ENCODE results near the gene THAP10.
"Not testable (repeated sequence)": the region's sequence is repeated elsewhere in the genome, so short reads cannot be mapped to it uniquely, and the experiment has no call there.

Gene THAP10

DNA sequence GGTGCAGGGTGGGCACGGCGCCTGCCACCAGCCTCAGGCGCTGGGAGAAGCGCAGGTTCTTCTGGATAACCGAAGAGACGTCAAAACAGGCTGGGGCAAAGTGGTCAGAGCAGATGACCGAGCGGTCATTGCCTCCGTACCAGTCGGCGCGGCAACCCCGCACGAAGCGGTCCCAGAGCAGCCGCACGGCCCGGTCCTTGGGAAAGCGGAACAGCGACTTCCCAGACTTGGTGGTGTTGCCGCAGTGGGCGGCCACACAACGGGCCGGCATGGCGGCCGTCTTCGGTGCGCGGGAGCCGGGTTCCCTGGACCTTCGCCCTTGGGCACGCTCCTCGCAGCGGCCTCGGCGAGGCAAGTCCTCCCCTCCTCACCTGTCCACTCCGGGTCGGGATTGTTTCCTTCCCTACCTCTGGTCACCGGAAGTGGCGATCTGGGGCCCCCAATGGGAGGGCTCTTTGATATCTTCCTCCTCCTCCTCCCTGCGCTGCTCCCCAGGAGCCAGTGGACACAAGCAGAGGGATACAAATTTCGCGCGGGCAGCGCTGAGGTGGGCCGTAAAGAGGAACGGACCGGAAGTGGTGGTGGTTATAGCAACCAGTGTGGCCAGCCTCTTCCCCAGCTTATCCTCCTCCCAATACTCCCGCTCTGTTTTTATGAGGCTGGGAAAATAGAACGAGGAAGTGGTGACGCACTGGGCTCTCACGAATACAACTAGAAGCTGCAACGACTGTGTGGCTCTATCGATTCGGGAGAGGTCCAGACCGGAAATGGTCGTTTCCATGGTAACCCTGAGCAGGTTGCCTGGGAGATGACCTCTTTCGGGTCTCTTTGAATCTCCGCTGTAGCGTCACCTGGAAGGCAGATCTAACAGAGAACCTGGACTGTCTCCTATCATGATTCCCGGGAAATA lies at the start of gene THAP10, which contains the start of gene LRRC49:
Gene THAP10 (minus strand): TSS at position 432 of the 910 bp plus-strand sequence. CDS start 161 bp downstream, at position 271.
Gene LRRC49 (plus strand): TSS at position 825 of the 910 bp plus-strand sequence. CDS start 69 bp downstream, at position 894.
- DNase-seq = peak; percentile 88

GRCh38 chr15:70936326-70936725 lies 44.1 kb upstream of the THAP10 start:
- peak; percentile 70 for DNase-seq

DNA sequence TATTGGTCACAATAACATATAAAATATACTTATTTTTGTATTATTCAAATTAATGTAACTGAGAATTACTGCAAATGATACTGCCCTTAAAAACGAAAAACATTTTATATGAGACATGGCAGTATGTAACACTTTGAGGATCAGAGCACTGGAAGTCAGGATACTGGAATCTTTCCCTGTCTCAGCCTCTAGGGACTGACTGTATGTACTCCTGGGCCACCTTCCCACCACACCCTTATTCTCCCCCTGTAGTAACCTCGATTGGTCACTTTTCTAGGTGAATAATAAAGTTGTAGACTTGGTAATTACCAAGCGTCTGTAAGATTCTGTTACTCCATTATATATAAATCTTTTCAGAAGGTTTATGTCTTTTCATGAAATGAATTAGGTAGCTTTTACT lies 43.4 kb upstream of the THAP10 start:
- no peak for DNase-seq

- DNase-seq = no peak
Observed at GRCh38 chr15:70933411-70933810, 41.2 kb upstream of the THAP10 start.

DNA sequence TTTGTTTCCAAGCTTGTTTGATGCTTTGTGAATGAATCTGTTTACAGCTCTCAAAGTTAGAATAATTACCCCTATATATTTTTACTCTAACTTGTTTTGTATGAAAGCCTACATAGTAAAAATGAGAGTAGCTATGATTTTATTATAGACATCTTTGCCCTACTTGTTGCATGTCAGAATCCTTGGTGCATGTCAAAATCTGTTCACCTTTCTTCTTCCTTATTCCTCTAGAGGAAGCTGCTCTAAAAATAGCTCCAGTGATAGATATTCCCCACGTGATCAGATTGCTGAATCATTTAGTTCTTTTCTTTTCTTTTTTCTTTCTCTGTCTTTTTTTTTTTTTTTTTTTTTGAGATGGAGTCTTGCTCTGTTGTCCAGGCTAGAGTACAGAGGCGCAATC lies 40.2 kb upstream of the THAP10 start:
- no peak for DNase-seq

DNA sequence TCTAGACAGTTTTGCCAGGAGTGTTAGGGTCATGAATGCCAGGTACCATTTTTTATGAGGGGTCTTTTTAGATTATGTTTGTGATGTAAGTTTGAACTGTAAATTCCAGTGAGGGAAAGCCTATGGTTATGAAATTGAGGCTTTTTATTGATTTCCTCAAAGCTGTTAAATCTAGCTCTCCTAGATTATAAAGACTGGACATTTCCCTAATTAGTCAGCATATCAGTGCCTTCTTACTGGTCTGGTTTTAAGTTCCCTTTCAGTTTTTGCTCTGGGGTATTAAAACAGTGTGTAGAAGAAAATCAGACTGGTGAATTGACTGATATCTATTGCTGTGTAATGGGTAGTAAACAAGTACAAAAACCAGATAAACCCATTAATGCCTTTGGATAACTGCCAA lies 39.6 kb upstream of the THAP10 start:
- DNase-seq = no peak

GRCh38 chr15:70926914-70927313 lies 34.7 kb upstream of the THAP10 start:
- DNase-seq = not testable (repeated sequence)

DNA sequence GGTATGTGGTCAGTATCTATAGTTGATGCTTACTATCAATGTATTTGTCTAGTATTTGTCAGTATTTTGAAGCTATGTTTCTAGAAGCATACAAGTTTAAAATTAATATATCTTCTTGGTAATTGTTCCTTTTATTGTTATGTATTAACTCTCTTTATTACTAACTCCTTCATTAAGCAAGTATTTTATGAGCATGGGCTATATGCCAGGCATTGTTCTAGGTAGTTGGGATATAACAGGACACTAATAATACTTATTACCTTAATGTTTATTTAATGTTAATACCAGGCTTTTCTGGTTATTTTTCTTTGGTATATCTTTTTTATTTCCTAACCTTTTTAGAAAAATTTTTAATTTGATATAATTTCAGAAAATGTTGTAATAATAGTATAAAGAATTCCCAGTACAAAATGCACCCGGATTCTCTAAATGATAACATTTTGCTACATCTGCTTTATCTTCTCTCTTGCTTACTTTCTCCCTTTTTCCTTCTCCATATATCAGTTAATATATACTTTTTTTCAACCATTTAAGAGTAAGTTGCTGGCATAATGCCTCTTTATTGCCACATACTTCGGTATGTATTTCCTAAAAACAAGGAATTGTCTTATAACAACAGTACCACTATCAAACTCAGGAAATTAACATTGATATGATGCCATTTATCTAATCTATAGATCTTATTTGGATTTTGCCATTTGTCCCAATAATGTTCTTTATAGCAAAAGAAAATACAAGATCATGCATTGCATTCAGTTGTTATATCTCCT lies 31.3 kb upstream of the THAP10 start:
- DNase-seq = no peak

- no peak for DNase-seq
Observed at GRCh38 chr15:70922119-70922518, 29.9 kb upstream of the THAP10 start.

DNA sequence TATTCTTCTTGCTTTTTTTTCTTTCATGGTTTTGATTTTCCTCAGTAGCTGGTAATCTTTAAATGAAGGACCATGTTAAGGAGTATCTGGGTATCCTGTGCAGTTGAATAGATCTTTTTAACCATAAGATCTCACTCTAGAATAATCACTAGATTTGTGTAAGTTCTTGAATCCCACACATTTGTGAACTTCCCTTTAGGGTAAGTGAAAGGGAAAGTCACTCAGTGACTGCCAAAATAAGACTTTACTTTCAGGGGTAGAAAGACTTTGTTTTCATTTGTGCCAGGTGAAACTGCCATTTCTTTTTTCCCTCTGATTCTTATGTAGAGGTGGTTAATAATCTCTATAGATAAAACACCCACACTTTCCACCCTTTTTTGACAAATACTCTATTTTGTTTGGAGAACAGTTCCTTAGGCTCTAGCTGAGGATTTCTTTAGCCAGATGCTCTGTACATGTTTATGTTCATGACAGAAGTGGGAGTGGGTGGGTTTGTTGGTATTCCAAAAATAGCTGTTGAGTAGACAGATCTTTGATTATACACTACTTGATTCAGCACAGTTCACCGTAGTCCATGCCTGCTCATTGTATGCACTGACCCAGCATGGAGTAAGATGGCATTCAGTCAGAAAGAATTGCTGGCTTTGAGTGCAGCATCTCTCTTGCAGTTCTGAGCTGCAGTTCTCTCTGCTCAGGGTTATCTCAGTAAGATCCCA lies 28.9 kb upstream of the THAP10 start:
- no peak for DNase-seq

- no peak for DNase-seq
Observed at GRCh38 chr15:70917955-70918354, 25.7 kb upstream of the THAP10 start.

DNA sequence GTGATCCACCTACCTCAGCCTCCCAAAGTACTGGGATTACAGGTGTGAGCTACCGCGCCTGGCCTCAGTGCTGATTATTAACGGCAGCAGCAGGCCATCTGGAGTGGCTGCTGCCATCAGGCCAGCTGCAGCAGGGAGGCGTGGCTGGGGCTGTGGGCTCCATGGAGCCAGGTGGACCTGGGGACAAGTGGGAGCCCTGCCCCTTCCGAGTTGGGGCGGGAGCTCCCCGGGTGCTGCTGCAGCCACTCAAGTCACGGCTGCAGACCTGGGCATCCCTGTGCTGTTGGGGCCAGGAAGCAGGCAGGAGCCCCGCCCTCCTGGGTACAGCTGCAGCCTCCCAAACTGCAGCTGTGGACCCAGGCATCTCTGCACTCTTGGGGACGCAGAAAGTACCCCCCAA lies 24.3 kb upstream of the THAP10 start:
- DNase-seq = no peak

DNA sequence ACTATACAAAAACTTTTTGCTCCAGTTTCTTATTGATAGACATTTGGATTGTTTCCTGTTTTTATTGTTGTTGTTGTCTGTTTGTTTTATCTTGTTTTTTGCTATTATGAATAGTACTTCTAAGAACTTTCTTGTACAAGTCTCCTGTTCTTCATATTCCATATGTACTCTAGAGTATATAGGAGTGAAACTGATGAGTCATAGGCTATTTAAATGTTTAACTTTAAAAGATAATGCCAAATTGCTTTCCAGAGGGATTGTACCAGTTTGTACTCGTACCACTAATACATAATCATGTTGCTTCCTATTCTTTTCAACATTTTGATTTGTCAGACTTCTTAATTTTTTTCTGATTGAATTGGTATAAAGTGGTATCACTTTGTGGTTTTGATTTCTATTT lies 20.0 kb upstream of the THAP10 start:
- no peak for DNase-seq

DNA sequence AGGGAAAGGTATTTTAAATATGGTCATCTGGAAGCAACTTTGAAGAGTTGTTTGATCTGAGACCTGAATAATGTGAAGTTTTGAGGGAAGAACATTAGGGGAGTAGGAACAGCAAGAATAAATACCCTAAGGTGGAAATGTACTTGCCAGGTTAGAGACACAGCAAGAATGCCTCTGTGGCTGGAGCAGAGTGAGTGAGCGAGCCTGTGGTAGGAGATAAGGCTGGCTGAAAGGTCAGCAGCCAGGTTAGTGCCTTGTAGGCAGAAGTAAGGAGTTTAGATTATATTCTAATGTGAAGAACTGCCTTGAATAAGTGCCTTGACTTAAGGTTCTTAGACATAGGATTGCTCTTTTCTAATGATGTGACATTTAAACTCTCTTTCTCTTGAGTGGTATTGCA lies 18.7 kb upstream of the THAP10 start:
- no peak for DNase-seq

- DNase-seq = no peak
Observed at GRCh38 chr15:70907784-70908471, 15.7 kb upstream of the THAP10 start.

DNA sequence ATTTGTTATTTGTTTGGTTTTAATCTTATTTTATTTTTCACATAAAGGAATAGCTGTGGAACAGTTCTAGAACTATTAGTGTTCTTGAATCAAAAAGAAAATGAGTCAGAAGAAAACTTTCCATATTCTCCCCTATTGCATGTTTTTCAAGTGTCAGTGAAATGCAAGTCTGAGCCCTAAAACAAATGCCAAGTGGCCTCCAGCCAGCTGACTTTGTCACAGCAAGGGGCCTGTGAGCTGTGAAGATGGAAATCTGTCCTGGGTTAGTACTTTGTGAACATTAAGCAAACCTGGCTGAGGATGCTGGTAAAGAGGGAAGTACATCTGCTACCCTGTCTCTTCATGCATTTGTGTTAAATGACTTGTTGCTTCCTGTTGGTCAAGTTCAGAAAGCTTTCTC lies 14.6 kb upstream of the THAP10 start:
- no peak for DNase-seq

DNA sequence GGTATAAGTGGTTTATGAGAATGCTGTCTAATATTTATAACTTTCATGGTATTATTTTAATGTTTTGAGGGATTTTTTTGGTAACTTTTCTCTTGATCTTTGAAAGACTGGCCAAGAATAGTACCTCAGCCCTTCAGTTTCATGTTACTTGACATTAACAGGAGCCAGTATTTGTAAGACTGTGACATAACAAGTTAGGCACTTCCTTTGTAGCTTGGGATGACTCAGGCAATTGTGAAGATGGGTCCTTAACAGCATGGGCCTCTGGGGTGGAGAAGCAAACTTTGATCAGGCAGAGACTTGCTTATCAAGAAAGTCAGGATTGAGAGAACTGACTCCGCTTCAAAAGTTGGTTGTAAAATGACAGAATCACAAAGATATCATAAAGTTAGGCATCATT lies 9.9 kb upstream of the THAP10 start:
- no peak for DNase-seq

- DNase-seq = no peak
Observed at GRCh38 chr15:70892912-70893560, 803 bp upstream of the THAP10 start.

- no peak for DNase-seq
Observed at GRCh38 chr15:70882361-70882760, 9.9 kb downstream of the THAP10 start.

DNA sequence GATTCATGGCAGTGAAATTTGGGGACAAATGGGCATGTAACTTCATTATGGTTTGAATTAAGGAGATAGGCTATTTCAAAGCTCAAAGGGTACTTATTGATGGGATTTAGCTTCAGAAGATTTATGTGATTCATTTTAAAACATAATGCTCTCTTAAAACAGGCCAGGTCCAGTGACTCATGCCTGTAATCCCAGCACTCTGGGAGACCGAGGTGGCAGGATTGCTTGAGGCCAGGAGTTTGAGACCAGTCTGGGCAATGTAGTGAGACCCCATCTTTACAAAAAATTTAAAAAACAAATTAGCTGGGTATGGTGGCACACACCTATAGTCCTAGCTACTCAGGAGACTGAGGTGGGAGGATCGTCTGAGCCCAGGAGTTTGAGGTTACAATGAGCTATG lies 11.5 kb downstream of the THAP10 start:
- DNase-seq = no peak

DNA sequence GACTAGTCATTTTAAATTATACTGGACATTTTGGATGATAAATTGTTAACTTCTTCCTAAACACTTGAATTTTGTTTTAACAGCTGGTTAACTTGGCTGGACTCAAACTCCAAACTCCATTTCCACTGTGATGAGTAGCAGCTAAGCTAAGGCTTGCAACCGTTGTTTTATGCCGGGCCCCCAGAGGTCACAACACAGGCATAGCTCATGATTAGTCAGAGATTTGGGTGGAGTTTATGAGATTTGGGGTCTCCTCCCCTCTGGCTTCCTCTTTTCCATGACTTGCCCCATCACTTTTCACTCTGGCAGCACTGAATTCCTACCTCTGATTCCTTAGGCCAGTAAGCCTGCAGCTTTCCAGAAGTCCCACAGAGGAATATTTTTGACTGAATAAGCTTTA lies 12.8 kb downstream of the THAP10 start:
- no peak for DNase-seq

- DNase-seq = no peak
Observed at GRCh38 chr15:70876683-70877082, 15.6 kb downstream of the THAP10 start.

Data from NCI-H1436 (cell line).